SK-N-SH (cell line): Measurements from ENCODE around the gene PTDSS2. TPM values are rescaled to one million over a fixed set of nuclear protein-coding genes. Genes with fewer than 3 reads are reported as not detected.

ENCODE experiments used
- CTCF ChIA-PET: fragments of 300-600, 350-600 bp; formaldehyde crosslinking; extraction: SDS; loops from one replicate; lab custom pipeline; 2021; lab: Yijun Ruan, JAX
- POLR2A ChIA-PET: fragments of 350-600 bp; sonication (Branson Sonifier 250); formaldehyde crosslinking; extraction: SDS; loops from one replicate; lab custom pipeline; 2020; ENCODE audit warnings: antibody characterized with exemption, inconsistent platforms; lab: Yijun Ruan, JAX
- DNase-seq: peaks from one replicate; pipeline ENCODE4 v3.0.0; 2012
- H2AFZ ChIP-seq: fragments of 200-600 bp; sonication (generic); 2 replicates; pipeline ENCODE4 v1.8.1; 2016; ENCODE audit warnings: antibody characterized with exemption, mild to moderate bottlenecking, low read depth
- H3F3A ChIP-seq: fragments of 200-600 bp; sonication (generic); replicated peaks from 2 replicates; pipeline ENCODE3; 2016; ENCODE audit warnings: antibody characterized with exemption, mild to moderate bottlenecking; ENCODE audit not compliant: insufficient read depth
- H3K27ac ChIP-seq, 2 experiments: fragments of 200-500 bp in 1 of 2; fragments of 200-600 bp in 1 of 2; sonication (Bioruptor generic) in 1 of 2; sonication (generic), shearing (Covaris generic) in 1 of 2; 2 replicates each; pipeline versions ENCODE4 v1.5.1 to v1.6.1; 2014 to 2016; ENCODE audit warnings: low read depth in 2 of 2, inconsistent platforms in 1 of 2, low read length in 1 of 2, mild to moderate bottlenecking in 1 of 2, mixed read lengths in 1 of 2
- H3K27me3 ChIP-seq: fragments of 200-600 bp; sonication (generic), shearing (Covaris generic); 2 replicates; pipeline ENCODE4 v1.6.1; 2016; ENCODE audit warnings: mixed run types; ENCODE audit not compliant: insufficient read depth
- H3K36me3 ChIP-seq, 2 experiments: fragments of 200-500 bp in 1 of 2; fragments of 200-600 bp in 1 of 2; sonication (Bioruptor generic) in 1 of 2; sonication (generic) in 1 of 2; replicated peaks in 1 of 2; 2 replicates each; pipeline versions ENCODE3 to v1.5.1; 2014 to 2016; ENCODE audit warnings: low read length in 1 of 2, mild to moderate bottlenecking in 1 of 2; ENCODE audit not compliant: insufficient read depth in 2 of 2, control insufficient read depth in 1 of 2
- H3K4me1 ChIP-seq, 2 experiments: fragments of 200-500 bp in 1 of 2; fragments of 200-600 bp in 1 of 2; sonication (Bioruptor generic) in 1 of 2; sonication (generic), shearing (Covaris generic) in 1 of 2; 2 replicates each; pipeline versions ENCODE4 v1.5.1 to v1.6.1; 2014 to 2016; ENCODE audit warnings: low read depth in 1 of 2, low read length in 1 of 2, mixed run types in 1 of 2; ENCODE audit not compliant: insufficient read depth in 2 of 2, control insufficient read depth in 1 of 2
- H3K4me2 ChIP-seq: fragments of 200-600 bp; sonication (generic), shearing (Covaris generic); 2 replicates; pipeline ENCODE4 v1.6.1; 2017; ENCODE audit warnings: mixed run types
- H3K4me3 ChIP-seq, 2 experiments: fragments of 200-500 bp in 1 of 2; fragments of 200-600 bp in 1 of 2; sonication (Bioruptor generic) in 1 of 2; sonication (generic), shearing (Covaris generic) in 1 of 2; 2 replicates each; pipeline versions ENCODE4 v1.5.1 to v1.8.1; 2014 to 2016; ENCODE audit warnings: low read depth in 2 of 2, inconsistent platforms in 1 of 2, low read length in 1 of 2, mild to moderate bottlenecking in 1 of 2, mixed read lengths in 1 of 2, moderate library complexity in 1 of 2
- H3K79me2 ChIP-seq: fragments of 200-600 bp; sonication (generic); 2 replicates; pipeline ENCODE4 v1.8.1; 2017; ENCODE audit warnings: mild to moderate bottlenecking; ENCODE audit not compliant: insufficient read depth
- H3K9ac ChIP-seq: fragments of 200-600 bp; sonication (generic); 2 replicates; pipeline ENCODE4 v1.6.1; 2017; ENCODE audit warnings: mixed run types
- H3K9me2 ChIP-seq: fragments of 200-600 bp; sonication (generic); 2 replicates; pipeline ENCODE4 v1.6.1; 2017; ENCODE audit warnings: mixed run types
- H3K9me3 ChIP-seq: fragments of 200-600 bp; sonication (generic); 2 replicates; pipeline ENCODE4 v1.6.1; 2017; ENCODE audit warnings: mixed run types, mild to moderate bottlenecking, moderate library complexity
- H4K20me1 ChIP-seq: fragments of 200-600 bp; sonication (generic); 2 replicates; pipeline ENCODE4 v1.6.1; 2017; ENCODE audit warnings: mild to moderate bottlenecking, mixed run types; ENCODE audit not compliant: insufficient read depth
- CHD2 ChIP-seq: fragments of 150-350 bp; IDR thresholded peaks from 2 replicates; pipeline ENCODE4 v1.6.1; 2018; ENCODE audit warnings: low read length; ENCODE audit not compliant: partially characterized antibody
- CTCF ChIP-seq: fragments of 200-600 bp; sonication (generic); IDR thresholded peaks from 2 replicates; pipeline ENCODE4 v1.6.1; 2017; ENCODE audit warnings: antibody characterized with exemption, mild to moderate bottlenecking, moderate library complexity
- ELF1 ChIP-seq: IDR thresholded peaks from 2 replicates; pipeline ENCODE4 v1.4.0; 2012
- FOSL2 ChIP-seq: IDR thresholded peaks from 2 replicates; pipeline ENCODE4 v1.4.0; 2012; ENCODE audit warnings: low read depth, mild to moderate bottlenecking, moderate library complexity, borderline replicate concordance
- FOXJ3 ChIP-seq: sonication (generic); formaldehyde crosslinking; IDR thresholded peaks from 2 replicates; pipeline ENCODE4 v1.5.1; 2020; ENCODE audit warnings: mild to moderate bottlenecking, missing genetic modification reagents
- GATA2 ChIP-seq: sonication (generic); formaldehyde crosslinking; IDR thresholded peaks from 2 replicates; pipeline ENCODE4 v1.5.0; 2020; ENCODE audit warnings: mild to moderate bottlenecking, missing genetic modification reagents
- JUND ChIP-seq: IDR thresholded peaks from 2 replicates; pipeline ENCODE4 v1.4.0; 2012
- MAX ChIP-seq: IDR thresholded peaks from 2 replicates; pipeline ENCODE4 v1.4.0; 2012; ENCODE audit warnings: low read depth
- MXI1 ChIP-seq: IDR thresholded peaks from 2 replicates; pipeline ENCODE4 v1.6.1; 2012; ENCODE audit warnings: mild to moderate bottlenecking, low read depth, low read length, improper control_type of control experiment
- NRF1 ChIP-seq: IDR thresholded peaks from 2 replicates; pipeline ENCODE4 v1.6.1; 2012; ENCODE audit warnings: low read depth, mild to moderate bottlenecking, low read length
- PBX3 ChIP-seq: IDR thresholded peaks from 2 replicates; pipeline ENCODE4; 2012
- RXRA ChIP-seq: IDR thresholded peaks from 2 replicates; pipeline ENCODE4 v1.4.0; 2012; ENCODE audit warnings: low read depth, mild to moderate bottlenecking, borderline replicate concordance
- SIN3A ChIP-seq: IDR thresholded peaks from 2 replicates; pipeline ENCODE4 v1.6.1; 2012; ENCODE audit warnings: low read depth, mild to moderate bottlenecking, low read length, moderate library complexity, borderline replicate concordance
- SMC3 ChIP-seq: IDR thresholded peaks from 2 replicates; pipeline ENCODE4 v1.6.1; 2012; ENCODE audit warnings: low read depth, low read length, improper control_type of control experiment
- TAF1 ChIP-seq: IDR thresholded peaks from 2 replicates; pipeline ENCODE4 v1.6.1; 2012; ENCODE audit warnings: low read depth, mild to moderate bottlenecking, low read length, moderate library complexity, borderline replicate concordance
- YY1 ChIP-seq: IDR thresholded peaks from 2 replicates; pipeline ENCODE4 v1.4.0; 2012; ENCODE audit warnings: low read depth, mild to moderate bottlenecking
- ZBTB33 ChIP-seq: IDR thresholded peaks from 2 replicates; pipeline ENCODE4 v1.4.0; 2012; ENCODE audit warnings: low read depth, borderline replicate concordance
- WGBS: methylation state at CpG from one replicate; pipeline ENCODE4 v1.1.6; 2017; ENCODE audit warnings: low lambda C conversion rate; 5-methylcytosine and 5-hydroxymethylcytosine counted together
- polyA plus RNA-seq, 3 experiments: library from polyadenylated mRNA; depleted of rRNA; stranded (reverse); fragments of >200 nt; gene quantifications; 2 replicates each; pipeline ENCODE4 v1.2.3, GENCODE V29; 2012

The PTDSS2 gene
- polyA plus RNA-seq, 1 of the 3 experiments (the other 2 are of a cell fraction), result 28.6 TPM

- Histone ChIP-seq H3K4me1 (no peaks in the 10 kb centered on the region; a peak in 1 of 4 replicates), H3K9me3 (no peaks in the 10 kb centered on the region), H3K27ac (no peak overlapping the region), H3K9ac (no peak overlapping the region)
- POLR2A ChIA-PET, result interaction anchor here (0.6 kb wide), 1 partner anchor 28 kb away, joined by 3 read pairs; no protein-coding TSS in a partner anchor
- no peak for TF ChIP-seq YY1
- TF ChIP-seq PBX3, result no peak
- no peak for TF ChIP-seq GATA2 (CRISPR knock-in tag)
- TF ChIP-seq FOSL2, result no peak
- TF ChIP-seq CHD2, result no peak
- TF ChIP-seq JUND, result no peak
- TF ChIP-seq ZBTB33, result no peak
- TF ChIP-seq NRF1, result no peak
- TF ChIP-seq ELF1, result no peak
- TF ChIP-seq SMC3, result no peak
- TF ChIP-seq MXI1, result no peak
- TF ChIP-seq, all 33 proteins: peak for 0
- no peak for DNase-seq
- Histone ChIP-seq H2AFZ (no peak overlapping the region), H3K4me2 (no peak overlapping the region), H3K79me2 (no peaks in the 10 kb centered on the region), H3K4me3 (no peak overlapping the region), H3F3A (no peaks in the 10 kb centered on the region), H3K36me3 (peaks cover 0 to 21% of the 10 kb centered on the region in 2 experiments), H3K9me2 (no peaks in the 10 kb centered on the region), H4K20me1 (no peaks in the 10 kb centered on the region), H3K27me3 (no peaks in the 10 kb centered on the region)
- WGBS, result 92% methylated on average over 27 of the region's 30 CpGs
- CTCF ChIA-PET, result interaction anchor here (0.6 to 0.7 kb wide), 2 partner anchors 10 kb away, joined by 3 read pairs; no protein-coding TSS in a partner anchor
Observed at GRCh38 chr11:528166-528814, 78.2 kb downstream of the PTDSS2 start.

GRCh38 chr11:528815-529727 is 79.0 kb downstream of the PTDSS2 start:
- no peak for TF ChIP-seq SMC3
- TF ChIP-seq ELF1, result no peak
- TF ChIP-seq PBX3, result no peak
- TF ChIP-seq NRF1, result no peak
- TF ChIP-seq FOSL2, result no peak
- no peak for TF ChIP-seq MAX
- no peak for TF ChIP-seq CHD2
- no peak for TF ChIP-seq SIN3A
- no peak for TF ChIP-seq TAF1
- no peak for TF ChIP-seq RXRA
- TF ChIP-seq FOXJ3 (CRISPR knock-in tag), result no peak
- TF ChIP-seq CTCF, result no peak
- ChIA-PET POLR2A (no interaction called here), CTCF (interaction anchor here (0.7 kb wide), 1 partner anchor 11 kb away, joined by 3 read pairs; no protein-coding TSS in a partner anchor)
- DNase-seq, result no peak
- H3K4me3 ChIP-seq, result no peak overlapping the region
- 92% methylated on average over 14 of the region's 29 CpGs for WGBS
- no peaks in the 10 kb centered on the region for H3K9me3 ChIP-seq
- H3F3A ChIP-seq, result no peaks in the 10 kb centered on the region
- H2AFZ ChIP-seq, result no peak overlapping the region
- H3K79me2 ChIP-seq, result peaks cover 7% of the 10 kb centered on the region; the same call in 1 of the 2 replicates
- H3K9ac ChIP-seq, result no peak overlapping the region
- H4K20me1 ChIP-seq, result peaks cover 6% of the 10 kb centered on the region; the same call in 1 of the 2 replicates
- no peak overlapping the region for H3K27ac ChIP-seq
- H3K9me2 ChIP-seq, result no peaks in the 10 kb centered on the region
- H3K36me3 ChIP-seq, result peaks cover 0 to 27% of the 10 kb centered on the region in 2 experiments
- no peaks in the 10 kb centered on the region for H3K27me3 ChIP-seq
- H3K4me1 ChIP-seq, result peaks cover 0 to 5% of the 10 kb centered on the region in 2 experiments; a peak in 1 of 4 replicates
- no peak overlapping the region for H3K4me2 ChIP-seq
